ENCODE results near the gene POLE3.
"Not testable (repeated sequence)": the region's sequence is repeated elsewhere in the genome, so short reads cannot be mapped to it uniquely, and the experiment has no call there.

- not testable (repeated sequence) for TF ChIP-seq EZH2 (IDR thresholded peaks at IDR 0.05; ENCODE audit: insufficient read depth, poor library complexity, severe bottlenecking); EZH2phosphoT487 (IDR thresholded peaks at IDR 0.05; ENCODE audit: insufficient read depth, low read depth)
These were observed 31.2 kb downstream of the POLE3 start for GRCh38 chr9:113379094-113379828.
